Inflammatory macrophage treated with lipopolysaccharide for 4 hours (primary cell): ENCODE results near the gene NWD2.
"Not testable (repeated sequence)": the region's sequence is repeated elsewhere in the genome, so short reads cannot be mapped to it uniquely, and the experiment has no call there.

Experiments used
- DNase-seq: peaks from one replicate; pipeline ENCODE4 v3.0.0-alpha.2; 2020

Gene NWD2, protein sequence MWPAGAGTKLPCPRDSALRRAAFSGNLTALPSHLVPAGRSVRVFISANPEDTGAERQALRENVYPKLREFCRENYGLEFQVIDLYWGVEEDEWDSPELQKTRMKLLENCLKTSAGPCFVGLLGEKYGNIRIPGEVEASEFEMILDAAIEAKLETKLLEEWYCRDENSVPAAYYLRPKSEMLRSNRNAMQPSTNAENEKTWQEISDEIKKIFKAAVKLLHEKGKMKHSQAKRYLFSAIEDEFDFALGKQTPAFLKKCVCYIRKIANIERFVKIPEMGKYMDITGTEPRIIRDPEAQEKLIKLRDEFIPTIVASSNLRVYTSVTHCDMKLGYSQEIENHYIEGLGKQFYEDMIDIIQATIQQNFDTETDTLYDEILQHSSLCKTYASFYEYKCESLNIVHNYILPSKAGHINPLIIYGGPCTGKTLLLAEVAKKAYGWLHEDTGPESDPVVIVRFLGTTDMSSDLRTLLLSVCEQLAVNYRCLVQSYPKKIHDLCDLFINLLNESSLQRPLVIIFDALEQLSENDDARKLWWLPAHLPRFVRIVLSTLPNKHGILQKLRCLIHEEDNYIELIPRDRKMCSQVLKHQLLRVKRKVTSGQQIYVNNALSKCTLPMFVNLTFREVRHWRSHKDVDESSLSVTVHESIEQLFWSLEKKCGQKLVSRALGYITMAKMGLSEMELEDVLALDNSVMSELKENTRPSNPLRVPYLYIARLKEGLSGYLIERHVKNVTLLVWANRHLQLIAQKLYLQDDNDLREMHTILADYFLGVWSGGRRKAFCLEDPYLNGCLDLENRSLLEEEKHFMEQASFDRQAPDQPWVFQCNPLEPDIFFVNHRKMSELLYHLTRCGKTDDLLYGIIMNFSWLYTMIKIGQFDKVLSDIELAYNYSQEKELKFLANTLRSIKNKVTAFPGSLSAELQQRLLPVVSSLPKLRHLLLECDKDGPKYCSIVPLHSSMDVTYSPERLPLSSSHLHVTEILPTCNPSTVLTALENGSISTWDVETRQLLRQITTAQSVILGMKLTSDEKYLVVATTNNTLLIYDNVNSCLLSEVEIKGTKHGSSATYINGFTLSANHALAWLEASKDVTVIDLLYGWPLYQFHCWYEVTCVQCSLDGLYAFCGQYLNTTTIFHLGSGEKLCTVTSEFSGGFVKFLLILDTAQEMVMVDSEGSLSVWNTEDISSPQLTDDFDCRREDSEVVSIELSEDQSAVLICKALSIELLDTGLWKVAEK (N-terminal part only)

DNA sequence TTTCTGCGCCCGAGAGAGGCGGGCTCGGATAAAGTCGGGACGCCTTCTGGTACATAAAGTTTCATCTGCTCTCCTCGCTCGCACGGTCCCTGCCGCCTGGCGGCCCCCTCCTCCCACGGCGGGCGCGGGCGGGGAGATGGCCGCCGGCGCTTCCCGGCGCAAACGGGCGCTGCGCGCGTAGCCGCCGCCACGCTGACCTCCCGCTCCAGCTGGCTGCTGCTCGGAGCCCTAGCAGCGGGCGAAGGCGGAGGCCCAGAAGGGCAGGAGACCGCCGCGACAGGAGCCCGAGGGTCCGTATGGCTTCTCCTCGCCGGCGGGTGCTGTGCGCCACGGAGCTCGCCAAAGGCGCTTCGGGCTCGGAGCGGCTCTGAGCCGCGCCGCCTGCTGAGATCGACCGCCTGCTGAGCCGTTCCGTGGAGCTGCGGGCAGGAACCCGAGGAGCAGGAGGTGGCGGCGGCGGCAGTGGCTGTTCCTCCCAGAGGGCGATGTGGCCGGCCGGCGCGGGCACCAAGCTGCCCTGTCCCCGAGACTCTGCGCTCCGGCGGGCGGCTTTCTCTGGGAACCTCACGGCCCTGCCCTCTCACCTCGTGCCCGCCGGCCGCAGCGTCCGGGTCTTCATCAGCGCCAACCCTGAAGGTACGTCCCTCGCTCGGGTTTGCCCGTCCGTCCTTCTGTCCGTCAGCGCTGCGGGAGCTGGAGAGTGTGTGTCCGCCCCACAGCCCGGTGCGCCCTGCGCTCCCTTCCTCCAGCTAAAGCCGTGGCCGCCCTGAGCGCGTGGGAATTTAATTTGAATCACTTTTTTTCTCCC, at the start of gene NWD2:
Gene NWD2 (plus strand): TSS at position 161 of the 808 bp plus-strand sequence. CDS start 325 bp downstream, at position 486.
- DNase-seq, result no peak

GRCh38 chr4:37197899-37198298, 46.6 kb upstream of the NWD2 start:
- DNase-seq, result peak; percentile 1

DNA sequence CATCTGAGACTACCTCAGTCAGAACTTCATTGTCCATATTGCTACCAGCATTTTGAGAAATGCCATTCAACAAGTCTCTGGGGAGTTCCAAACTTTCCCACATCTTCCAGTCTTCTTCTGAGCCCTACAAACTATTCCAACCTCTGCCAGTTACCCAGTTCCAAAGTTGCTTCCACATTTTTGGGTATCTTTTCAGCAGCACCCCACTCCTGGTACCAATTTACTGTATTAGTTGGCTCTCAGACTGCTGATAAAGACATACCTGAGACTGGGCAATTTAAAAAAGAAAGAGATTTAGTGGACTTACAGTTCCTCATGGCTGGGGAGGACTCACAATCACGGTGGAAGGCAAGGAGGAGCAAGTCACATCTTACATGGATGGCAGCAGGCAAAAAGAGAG, 39.8 kb upstream of the NWD2 start:
- not testable (repeated sequence) for DNase-seq

DNA sequence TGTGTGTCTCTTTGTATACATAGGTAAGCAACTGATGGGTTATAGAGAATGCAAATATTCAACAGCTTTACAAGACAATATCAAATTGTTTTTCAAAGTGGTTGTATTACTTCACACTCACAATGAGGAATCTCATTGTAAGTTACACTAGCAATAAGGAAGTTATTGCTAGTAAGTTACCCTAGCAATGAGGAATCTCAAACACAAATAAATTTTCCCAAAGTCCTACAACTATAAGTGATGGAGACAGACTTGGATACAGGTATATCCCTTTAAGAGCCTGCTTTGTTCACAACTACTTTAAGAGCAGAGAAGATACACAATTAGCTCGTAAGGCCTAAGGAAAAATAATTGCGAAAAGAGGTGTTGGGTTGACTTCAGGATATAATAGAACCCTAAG, 28.3 kb upstream of the NWD2 start:
- DNase-seq, result no peak

DNA sequence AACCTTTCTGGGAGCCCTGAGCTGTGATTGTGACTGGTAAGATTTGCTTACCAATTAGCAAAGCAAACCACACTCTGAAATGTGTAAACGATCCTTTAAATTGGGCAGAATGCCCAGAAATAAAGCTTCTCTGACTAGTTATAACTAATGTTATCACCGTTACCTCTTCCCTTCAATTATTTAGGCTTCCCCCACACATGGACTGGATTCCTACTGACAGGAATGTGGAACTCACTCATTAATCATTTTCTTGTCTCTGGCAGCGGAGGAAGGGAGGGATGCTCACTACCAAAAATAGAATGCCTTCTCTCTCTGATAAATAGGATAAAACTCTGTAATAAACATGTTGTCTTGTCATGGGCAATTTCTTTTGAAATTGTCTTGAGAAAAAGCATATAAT, 25.3 kb upstream of the NWD2 start:
- no peak for DNase-seq

DNA sequence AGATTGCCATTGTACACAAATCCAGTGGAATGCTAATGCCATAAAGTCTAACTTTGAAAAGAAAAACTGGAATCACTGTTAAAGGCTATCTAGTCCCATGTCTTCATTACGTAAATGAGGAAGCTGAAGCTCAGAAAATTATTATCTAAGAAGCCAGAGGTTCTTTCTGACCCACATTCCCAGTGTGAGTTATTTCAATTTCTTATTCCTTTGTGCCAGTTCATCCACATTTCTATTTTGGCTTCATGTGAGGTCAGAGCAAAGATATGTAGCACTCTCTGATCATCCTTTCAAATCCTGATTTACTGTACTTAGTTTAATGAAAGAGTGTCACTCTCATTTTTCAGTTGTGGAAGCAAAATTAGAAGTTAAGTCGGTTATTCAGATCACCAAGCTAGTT, 24.6 kb upstream of the NWD2 start:
- DNase-seq, result no peak

GRCh38 chr4:37220685-37221084, 23.9 kb upstream of the NWD2 start:
- DNase-seq, result no peak

DNA sequence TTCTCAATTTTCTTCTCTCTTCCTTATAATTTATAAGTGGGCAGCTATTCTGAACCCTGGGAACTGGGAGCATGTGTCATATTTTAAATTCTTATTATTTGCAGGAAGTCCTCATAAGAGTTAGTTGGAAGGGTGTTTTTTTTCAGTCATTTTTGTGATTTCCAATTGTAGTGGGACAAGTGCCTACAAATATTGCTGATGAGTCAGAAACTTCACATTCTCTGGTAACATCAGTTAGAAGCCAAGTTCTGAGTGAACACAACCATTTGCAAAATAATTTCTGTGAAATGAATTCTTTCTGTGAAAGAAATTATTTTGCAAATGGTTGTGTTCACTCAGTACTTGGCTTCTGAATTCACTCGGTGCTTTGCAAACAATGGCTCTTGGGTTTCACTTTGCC, 20.8 kb upstream of the NWD2 start:
- DNase-seq, result no peak

GRCh38 chr4:37224854-37225253, 19.7 kb upstream of the NWD2 start:
- no peak for DNase-seq

- DNase-seq, result peak; percentile 10
These were observed 18.8 kb upstream of the NWD2 start for GRCh38 chr4:37225778-37226177.

DNA sequence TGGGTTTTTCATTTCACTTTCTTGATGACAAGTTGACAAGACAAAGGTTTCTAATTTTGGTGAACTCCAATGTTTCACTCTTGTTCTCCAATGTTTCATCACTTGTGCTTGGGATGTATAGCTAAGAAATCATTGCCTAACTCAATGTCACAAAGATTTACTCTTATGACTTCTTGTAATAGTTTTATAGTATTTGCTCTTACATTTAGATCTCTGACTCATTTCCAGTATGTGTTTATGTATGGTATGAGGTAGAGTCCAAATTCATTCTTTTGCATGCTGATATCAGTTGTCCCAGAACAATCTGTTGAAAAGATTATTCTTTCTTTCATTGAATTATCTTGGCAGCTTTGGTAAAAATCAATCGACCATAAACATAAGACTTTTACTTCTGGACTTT, 12.2 kb upstream of the NWD2 start:
- DNase-seq, result peak; percentile 39

DNA sequence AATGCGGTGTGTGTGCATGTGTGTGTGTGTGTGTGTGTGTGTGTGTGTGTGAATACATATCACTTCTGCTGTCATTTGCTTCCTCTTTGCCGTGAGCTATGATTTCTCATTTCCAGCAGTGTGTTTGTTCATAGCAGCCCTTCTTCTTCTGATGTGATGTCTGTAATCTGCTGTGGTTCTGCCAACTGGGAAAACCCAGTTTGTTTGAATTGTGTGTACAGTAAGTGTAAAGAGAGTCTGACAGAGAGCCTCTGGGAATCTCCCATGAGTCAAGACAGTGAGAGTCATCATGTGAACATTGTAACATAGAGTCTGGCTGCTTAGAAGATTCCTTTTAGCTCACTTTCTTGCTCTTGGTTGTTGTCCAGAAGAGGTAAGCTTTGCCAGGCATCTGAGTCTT, 8.4 kb upstream of the NWD2 start:
- DNase-seq, result peak; percentile 68

- DNase-seq, result no peak
These were observed 2.9 kb upstream of the NWD2 start for GRCh38 chr4:37241647-37242046.

DNA sequence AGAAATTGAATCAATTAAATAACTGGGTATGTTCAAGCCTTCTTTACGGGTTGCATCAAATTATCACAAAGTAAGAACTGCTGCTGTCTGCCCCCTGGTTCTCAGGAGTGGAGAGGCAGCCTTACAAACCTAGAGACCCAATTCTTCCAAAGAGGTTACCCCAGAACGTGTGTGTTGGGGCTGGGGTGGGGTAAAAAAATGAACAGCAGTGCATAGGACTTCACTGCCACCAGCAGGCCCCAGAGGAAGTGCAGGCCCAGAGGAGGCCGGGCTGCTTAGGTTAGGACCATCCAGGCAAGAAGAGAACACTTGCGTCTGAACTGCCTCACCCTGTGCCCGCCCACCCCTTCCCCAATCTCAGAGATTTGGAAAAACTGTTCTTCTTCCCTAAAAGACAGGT, 1.5 kb upstream of the NWD2 start:
- no peak for DNase-seq

DNA sequence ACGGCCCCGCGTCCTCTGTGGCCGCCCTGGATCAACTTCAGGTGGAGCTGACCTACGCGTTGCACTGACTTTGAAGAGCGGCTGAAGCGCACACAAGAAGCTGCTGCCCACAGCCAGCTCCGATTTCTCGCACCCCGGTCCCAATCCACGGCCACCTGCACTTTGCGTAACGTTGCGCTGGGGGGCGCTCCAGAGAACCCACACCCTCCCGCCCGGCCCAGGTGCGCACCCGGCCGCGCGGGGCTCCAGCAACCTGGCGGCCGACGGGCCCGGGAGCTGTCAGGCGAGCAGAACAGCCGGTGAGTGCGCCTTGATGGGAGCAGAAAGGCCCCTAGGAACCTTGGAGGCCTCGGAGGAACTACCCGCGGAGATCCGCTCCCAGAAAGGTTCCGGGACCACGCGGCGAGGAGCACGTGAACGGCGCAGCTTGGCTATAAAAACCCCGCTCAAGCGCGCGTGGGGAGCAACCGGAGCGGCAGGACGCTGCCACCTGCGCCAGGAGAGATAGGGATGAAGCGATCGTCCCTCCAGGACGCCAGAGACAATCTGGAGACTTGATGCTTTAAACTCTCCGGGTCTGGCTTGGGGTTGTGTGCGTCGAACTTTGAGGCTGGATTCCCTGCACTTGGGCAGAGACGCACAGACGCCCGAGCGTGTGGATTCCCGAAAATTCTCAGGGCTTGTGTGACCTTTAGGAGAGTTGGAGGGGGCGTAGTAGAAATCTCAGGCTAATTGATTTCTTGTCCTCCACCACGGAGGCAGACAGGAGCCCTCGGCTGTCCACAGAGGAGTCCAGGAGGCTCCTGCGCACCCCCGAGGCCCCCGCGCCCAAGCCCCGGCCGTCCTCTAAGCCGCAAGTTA, 591 bp upstream of the NWD2 start:
- DNase-seq, result no peak

DNA sequence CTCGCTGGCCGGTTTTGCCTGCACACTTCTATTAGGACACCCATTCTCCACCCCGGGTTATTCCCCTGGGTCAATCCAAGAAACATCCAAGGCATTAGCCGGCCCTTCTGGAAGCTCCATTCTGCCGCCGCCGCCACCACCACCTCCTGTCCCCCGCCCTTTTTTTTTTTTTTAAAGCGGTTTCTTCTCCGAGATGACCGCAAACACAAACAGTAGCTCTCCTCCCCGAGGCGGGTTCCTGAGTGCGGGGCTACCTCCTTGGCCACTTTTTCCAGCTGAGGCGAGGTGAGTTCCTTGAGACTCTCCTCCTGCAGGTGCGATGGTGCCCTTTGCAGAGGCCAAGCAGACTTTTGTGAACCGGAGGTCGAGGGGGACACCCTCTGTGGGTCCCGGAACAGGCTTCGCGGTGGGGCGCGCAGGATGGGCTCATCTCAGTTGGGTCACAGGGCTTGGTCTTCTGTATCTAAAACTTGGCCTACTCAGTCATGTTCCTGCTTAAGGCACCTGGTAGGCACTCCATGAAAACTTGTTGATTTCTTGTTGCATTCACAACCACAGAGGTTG, 930 bp downstream of the NWD2 start:
- no peak for DNase-seq

DNA sequence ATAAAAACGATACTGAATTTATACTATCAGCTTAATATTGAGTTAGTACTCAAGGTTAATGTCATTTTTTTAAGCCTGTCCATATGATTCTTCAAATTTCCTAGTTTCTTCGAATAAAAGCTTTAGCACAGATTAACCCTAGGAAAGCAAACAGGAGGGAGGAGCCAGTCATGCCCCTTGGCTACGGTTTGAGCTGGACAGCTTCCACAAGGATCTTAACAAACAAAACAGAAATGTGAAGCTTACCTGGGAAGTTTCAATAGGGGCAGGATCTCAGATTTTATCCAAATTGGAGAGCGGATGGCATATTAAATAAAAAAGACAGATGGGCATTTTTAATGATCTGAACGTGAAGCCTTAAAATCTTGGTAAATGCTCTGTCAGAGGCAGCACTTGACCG, 2.3 kb downstream of the NWD2 start:
- DNase-seq, result no peak

DNA sequence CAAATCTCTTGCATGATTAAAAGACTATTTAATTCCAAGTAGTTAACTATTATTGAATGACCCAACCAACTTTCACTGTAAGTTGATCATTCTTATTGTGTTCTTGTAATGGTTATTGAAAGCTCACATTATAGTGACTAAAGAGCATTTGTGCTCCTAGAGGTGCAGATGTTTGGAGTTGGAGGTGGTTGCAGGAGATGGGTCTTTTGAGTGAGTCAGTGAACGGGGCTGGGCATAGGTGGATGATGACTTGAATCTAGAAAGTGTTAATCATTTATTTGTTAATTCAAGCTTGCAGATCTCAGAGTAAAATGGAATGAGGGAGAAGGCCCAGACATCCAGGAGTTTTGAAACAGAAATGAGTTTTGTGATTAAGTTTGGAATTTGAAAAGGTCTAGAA, 13.7 kb downstream of the NWD2 start:
- DNase-seq, result no peak

DNA sequence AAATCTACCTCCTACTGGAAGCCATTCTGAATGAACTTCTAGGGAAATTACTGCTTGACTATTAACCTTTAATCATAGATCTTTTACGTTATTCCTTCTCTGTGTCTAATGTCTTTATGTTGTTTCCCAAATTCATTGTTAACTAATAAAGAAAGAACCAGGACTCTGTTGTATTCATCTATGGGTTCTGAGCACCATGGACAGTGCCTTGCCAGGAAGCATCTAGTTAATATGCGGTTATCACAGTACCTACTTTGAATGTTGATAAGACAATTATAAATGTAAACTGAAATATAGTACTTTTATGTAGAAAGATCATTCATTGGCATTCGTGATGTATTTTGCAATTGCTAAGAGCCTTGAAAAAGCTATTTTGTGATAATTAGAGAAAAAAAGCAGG, 23.8 kb downstream of the NWD2 start:
- no peak for DNase-seq

DNA sequence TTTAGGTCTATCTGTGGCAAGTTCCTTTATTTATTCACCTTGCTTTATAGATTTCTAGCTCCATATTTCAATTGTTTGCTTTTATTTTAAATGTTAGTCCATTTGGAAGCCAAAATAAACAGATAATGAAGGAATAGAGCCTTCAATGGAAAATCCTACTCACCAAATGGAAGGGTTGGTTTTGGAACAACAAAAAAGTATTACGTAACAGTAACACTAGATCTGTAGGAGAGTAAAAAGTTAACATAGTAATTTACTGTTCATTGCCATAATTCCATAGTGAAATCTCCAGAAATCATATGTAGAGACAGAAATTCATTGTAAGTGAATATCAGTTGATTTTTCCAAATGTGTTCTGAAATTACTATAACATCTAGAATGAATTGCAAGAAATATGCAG, 34.6 kb downstream of the NWD2 start:
- DNase-seq, result no peak
